Vagina (tissue), 2 donors: ENCODE measurements around the gene ADGRB2. TPM values are rescaled to one million over a fixed set of nuclear protein-coding genes. Genes with fewer than 3 reads are reported as not detected.

Source experiments
- DNase-seq, 2 donors: peaks; one replicate each; pipeline ENCODE4 v3.0.0-alpha.2; 2017; ENCODE audit errors: extremely low spot score in 2 of 2
- H3K27ac ChIP-seq: fragments of 200-600 bp; sonication (generic); one replicate; pipeline ENCODE4 v1.5.1; 2019
- H3K27me3 ChIP-seq: fragments of 200-600 bp; sonication (generic); one replicate; pipeline ENCODE4 v1.5.1; 2019
- H3K36me3 ChIP-seq, 2 donors: fragments of 200-600 bp; sonication (generic); one replicate each; pipeline ENCODE4 v1.5.1; 2017 to 2019
- H3K4me1 ChIP-seq: fragments of 200-600 bp; sonication (generic); one replicate; pipeline ENCODE4 v1.5.1; 2019
- H3K4me3 ChIP-seq, 2 donors: fragments of 200-600 bp; sonication (generic); 1 replicate in 1 of 2; 2 replicates in 1 of 2; pipeline ENCODE4 v1.5.1; 2016 to 2019
- H3K9me3 ChIP-seq: fragments of 200-600 bp; sonication (generic); one replicate; pipeline ENCODE4 v1.5.1; 2019
- POLR2A ChIP-seq, 2 donors: fragments of 450-650 bp; IDR thresholded peaks; one replicate each; pipeline ENCODE4 v1.6.1; 2017; ENCODE audit warnings: antibody characterized with exemption in 2 of 2, mild to moderate bottlenecking in 2 of 2, moderate library complexity in 2 of 2
- POLR2AphosphoS5 ChIP-seq, 2 donors: sonication (generic); formaldehyde crosslinking; IDR thresholded peaks; one replicate each; pipeline ENCODE4 v1.9.0; 2017; ENCODE audit warnings: antibody characterized with exemption in 2 of 2, mild to moderate bottlenecking in 2 of 2, low read depth in 1 of 2; ENCODE audit not compliant: insufficient read depth in 1 of 2
- intact Hi-C: fragments of 100-400 bp; cut with DNase I; formaldehyde crosslinking; loops from one replicate; pipeline ENCODE4 v1.15.1; 2023
- total RNA-seq: library from RNA; depleted of rRNA; stranded (reverse); fragments of >200 nt; gene quantifications from one replicate; pipeline ENCODE4 v1.2.3, GENCODE V29; 2016
- TF ChIP-seq, protein P1 (sequence below), 3 experiments: fragments of 450-650 bp in 2 of 3; fragments of 200-600 bp in 1 of 3; sonication (generic) in 1 of 3; IDR thresholded peaks; one replicate each; pipeline ENCODE4 v1.5.1; 2017 to 2019; ENCODE audit warnings: antibody characterized with exemption in 3 of 3, mild to moderate bottlenecking in 2 of 3, moderate library complexity in 2 of 3

Gene ADGRB2
- total RNA-seq, 1 donor from 2014 or later = 3.9 TPM

DNA sequence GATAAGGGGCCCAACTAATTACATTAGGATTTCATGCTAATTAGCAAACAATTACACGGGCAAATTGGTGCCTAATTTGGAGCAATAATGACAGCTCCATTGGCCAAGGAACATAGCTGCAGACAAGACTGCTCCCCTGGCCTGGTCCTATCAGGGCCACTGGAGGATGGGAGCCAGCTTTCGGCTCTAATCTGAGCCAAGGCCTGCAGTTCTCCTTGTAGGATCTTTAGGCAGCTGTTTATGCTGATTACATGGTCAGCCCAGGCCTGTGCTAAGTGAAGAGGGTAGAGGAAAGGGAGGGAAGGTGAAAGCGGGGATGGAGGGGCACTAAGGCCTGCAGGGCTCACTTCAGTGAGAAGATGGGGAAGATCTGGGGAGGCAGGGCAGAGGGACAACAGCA, 12.4 kb upstream of the ADGRB2 start:
- peaks cover 6% of the 10 kb centered on the region for H3K27me3 ChIP-seq
- no peak for DNase-seq
- TF ChIP-seq POLR2A (IDR thresholded peaks at IDR 0.05) (no peak), POLR2AphosphoS5 (IDR thresholded peaks at IDR 0.05; ENCODE audit: insufficient read depth in 1 of 2, low read depth in 1 of 2) (no peak)
- TF ChIP-seq, protein P1, sequence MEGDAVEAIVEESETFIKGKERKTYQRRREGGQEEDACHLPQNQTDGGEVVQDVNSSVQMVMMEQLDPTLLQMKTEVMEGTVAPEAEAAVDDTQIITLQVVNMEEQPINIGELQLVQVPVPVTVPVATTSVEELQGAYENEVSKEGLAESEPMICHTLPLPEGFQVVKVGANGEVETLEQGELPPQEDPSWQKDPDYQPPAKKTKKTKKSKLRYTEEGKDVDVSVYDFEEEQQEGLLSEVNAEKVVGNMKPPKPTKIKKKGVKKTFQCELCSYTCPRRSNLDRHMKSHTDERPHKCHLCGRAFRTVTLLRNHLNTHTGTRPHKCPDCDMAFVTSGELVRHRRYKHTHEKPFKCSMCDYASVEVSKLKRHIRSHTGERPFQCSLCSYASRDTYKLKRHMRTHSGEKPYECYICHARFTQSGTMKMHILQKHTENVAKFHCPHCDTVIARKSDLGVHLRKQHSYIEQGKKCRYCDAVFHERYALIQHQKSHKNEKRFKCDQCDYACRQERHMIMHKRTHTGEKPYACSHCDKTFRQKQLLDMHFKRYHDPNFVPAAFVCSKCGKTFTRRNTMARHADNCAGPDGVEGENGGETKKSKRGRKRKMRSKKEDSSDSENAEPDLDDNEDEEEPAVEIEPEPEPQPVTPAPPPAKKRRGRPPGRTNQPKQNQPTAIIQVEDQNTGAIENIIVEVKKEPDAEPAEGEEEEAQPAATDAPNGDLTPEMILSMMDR (IDR thresholded peaks at IDR 0.05) = no peak
- peaks cover 15% of the 10 kb centered on the region for H3K4me1 ChIP-seq
- no peaks in the 10 kb centered on the region for H3K9me3 ChIP-seq
- intact Hi-C loops = no loop called here
- no peaks in the 10 kb centered on the region for H3K36me3 ChIP-seq
- H3K27ac ChIP-seq = no peak overlapping the region
- no peak overlapping the region for H3K4me3 ChIP-seq

DNA sequence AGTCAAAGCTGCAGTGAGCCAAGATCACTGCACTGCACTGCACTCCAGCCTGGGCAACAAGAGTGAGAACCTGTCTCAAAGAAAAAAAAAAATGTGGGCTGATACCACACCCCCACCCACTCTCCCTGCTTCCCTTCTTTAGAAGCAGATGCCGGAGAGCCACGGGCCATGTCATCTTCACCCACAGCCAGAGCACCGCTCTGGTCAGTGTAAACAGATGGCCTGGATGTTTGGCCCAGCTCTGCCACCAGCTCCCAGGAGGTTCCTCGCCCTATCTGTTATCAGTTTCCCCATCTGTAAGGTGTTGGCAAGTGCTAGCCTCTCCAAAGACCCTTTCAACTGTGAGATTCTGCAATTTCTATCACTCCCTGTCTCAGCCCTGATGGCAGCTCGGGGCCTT, 11.9 kb upstream of the ADGRB2 start:
- TF ChIP-seq, protein P1 (IDR thresholded peaks at IDR 0.05) = no peak
- TF ChIP-seq POLR2AphosphoS5 (IDR thresholded peaks at IDR 0.05; ENCODE audit: insufficient read depth in 1 of 2, low read depth in 1 of 2) (no peak), POLR2A (IDR thresholded peaks at IDR 0.05) (no peak)
- Histone ChIP-seq H3K27ac (no peak overlapping the region), H3K9me3 (no peaks in the 10 kb centered on the region), H3K36me3 (no peaks in the 10 kb centered on the region), H3K27me3 (peaks cover 6% of the 10 kb centered on the region), H3K4me1 (peaks cover 15% of the 10 kb centered on the region), H3K4me3 (no peak overlapping the region)
- intact Hi-C loops = no loop called here
- DNase-seq = no peak

GRCh38 chr1:31775210-31775999, 11.3 kb upstream of the ADGRB2 start:
- peaks cover 15% of the 10 kb centered on the region for H3K4me1 ChIP-seq
- H3K9me3 ChIP-seq = no peaks in the 10 kb centered on the region
- intact Hi-C loops = no loop called here
- no peak overlapping the region for H3K27ac ChIP-seq
- TF ChIP-seq, protein P1 (IDR thresholded peaks at IDR 0.05) = no peak
- TF ChIP-seq POLR2A (IDR thresholded peaks at IDR 0.05) = no peak
- no peak for TF ChIP-seq POLR2AphosphoS5 (IDR thresholded peaks at IDR 0.05; ENCODE audit: insufficient read depth in 1 of 2, low read depth in 1 of 2)
- H3K4me3 ChIP-seq = no peak overlapping the region
- no peak for DNase-seq
- H3K36me3 ChIP-seq = no peaks in the 10 kb centered on the region
- peaks cover 6% of the 10 kb centered on the region for H3K27me3 ChIP-seq

DNA sequence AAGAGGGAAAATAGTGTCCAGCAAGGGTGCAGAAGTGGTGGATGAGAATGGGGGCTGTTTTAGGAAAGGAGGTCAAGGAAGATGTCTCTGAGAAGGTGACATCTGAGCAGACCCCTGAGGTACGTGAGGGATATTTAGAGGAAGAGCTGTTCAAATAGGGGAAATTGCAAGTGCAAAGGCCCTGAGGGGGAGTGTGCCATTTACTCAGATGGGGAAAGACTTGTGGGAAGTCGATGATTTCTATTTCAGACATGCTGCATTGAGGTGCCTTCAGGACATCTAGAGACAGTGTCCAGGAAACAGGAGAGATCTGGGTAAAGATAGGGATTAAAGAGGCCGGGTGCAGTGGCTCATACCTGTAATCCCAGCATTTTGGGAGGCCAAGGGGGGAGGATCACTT, 10.4 kb upstream of the ADGRB2 start:
- DNase-seq = no peak
- H3K4me1 ChIP-seq = peaks cover 15% of the 10 kb centered on the region
- intact Hi-C loops = no loop called here
- H3K4me3 ChIP-seq = no peak overlapping the region
- H3K27me3 ChIP-seq = peaks cover 6% of the 10 kb centered on the region
- H3K36me3 ChIP-seq = no peaks in the 10 kb centered on the region
- no peak overlapping the region for H3K27ac ChIP-seq
- no peaks in the 10 kb centered on the region for H3K9me3 ChIP-seq
- TF ChIP-seq, protein P1 (IDR thresholded peaks at IDR 0.05) = no peak
- TF ChIP-seq POLR2AphosphoS5 (IDR thresholded peaks at IDR 0.05; ENCODE audit: insufficient read depth in 1 of 2, low read depth in 1 of 2) (no peak), POLR2A (IDR thresholded peaks at IDR 0.05) (no peak)

DNA sequence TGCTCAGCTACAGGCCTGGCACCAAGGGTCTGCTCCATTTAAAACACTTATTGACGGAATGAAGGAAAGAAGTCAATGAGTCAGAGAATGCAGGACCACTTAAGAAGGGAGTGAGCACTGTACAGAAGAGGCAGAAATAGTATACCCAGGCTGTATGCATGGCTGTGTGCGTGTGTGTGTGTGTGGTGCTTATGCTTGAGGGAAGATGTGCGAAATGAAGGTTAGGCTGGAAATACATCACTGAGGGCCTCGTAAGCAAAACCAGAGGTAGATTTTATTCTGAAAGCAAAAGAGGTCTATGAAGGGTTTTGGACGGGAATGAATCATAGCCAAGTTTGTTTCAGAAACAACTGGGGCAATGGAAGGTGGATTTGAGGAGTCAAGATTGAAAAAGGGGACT, 9.7 kb upstream of the ADGRB2 start:
- Histone ChIP-seq H3K27me3 (peaks cover 6% of the 10 kb centered on the region), H3K4me3 (no peak overlapping the region), H3K9me3 (no peaks in the 10 kb centered on the region), H3K36me3 (no peaks in the 10 kb centered on the region), H3K4me1 (peaks cover 15% of the 10 kb centered on the region), H3K27ac (no peak overlapping the region)
- intact Hi-C loops = no loop called here
- DNase-seq = no peak
- TF ChIP-seq POLR2A (IDR thresholded peaks at IDR 0.05) = no peak
- TF ChIP-seq, protein P1 (IDR thresholded peaks at IDR 0.05) = no peak
- no peak for TF ChIP-seq POLR2AphosphoS5 (IDR thresholded peaks at IDR 0.05; ENCODE audit: insufficient read depth in 1 of 2, low read depth in 1 of 2)
